ENCODE data around the gene CROCC.

CROCC gene

GRCh38 chr1:17012775-17013490 is 91.2 kb downstream of the CROCC start:
- no peak for DNase-seq (ENCODE audit: low spot score)

GRCh38 chr1:17013491-17014320 is 92.0 kb downstream of the CROCC start:
- no peak for DNase-seq (ENCODE audit: low spot score)

- no peak for DNase-seq (ENCODE audit: low spot score)
Observed at GRCh38 chr1:17014671-17015567, 93.2 kb downstream of the CROCC start.

- no peak for DNase-seq (ENCODE audit: low spot score)
Observed at GRCh38 chr1:17016317-17016661, 94.6 kb downstream of the CROCC start.

GRCh38 chr1:17017435-17017834 is 95.7 kb downstream of the CROCC start:
- no peak for DNase-seq (ENCODE audit: low spot score)

- DNase-seq (ENCODE audit: low spot score), result no peak
Observed at GRCh38 chr1:17018849-17019248, 97.1 kb downstream of the CROCC start.

- DNase-seq (ENCODE audit: low spot score), result no peak
Observed at GRCh38 chr1:17020502-17020901, 98.8 kb downstream of the CROCC start.

- DNase-seq (ENCODE audit: low spot score), result no peak
Observed at GRCh38 chr1:17021896-17022295, 100.2 kb downstream of the CROCC start.

Data from hematopoietic multipotent progenitor cell treated with erythropoietin and hydrocortisone succinate and interleukin-3 and kit ligand, for 17 days (in vitro differentiated cells).